ENCODE data around the gene NUP42.
A peak's percentile ranks its signal among the peaks of the same experiment; 100 is the strongest.

The NUP42 gene

DNA sequence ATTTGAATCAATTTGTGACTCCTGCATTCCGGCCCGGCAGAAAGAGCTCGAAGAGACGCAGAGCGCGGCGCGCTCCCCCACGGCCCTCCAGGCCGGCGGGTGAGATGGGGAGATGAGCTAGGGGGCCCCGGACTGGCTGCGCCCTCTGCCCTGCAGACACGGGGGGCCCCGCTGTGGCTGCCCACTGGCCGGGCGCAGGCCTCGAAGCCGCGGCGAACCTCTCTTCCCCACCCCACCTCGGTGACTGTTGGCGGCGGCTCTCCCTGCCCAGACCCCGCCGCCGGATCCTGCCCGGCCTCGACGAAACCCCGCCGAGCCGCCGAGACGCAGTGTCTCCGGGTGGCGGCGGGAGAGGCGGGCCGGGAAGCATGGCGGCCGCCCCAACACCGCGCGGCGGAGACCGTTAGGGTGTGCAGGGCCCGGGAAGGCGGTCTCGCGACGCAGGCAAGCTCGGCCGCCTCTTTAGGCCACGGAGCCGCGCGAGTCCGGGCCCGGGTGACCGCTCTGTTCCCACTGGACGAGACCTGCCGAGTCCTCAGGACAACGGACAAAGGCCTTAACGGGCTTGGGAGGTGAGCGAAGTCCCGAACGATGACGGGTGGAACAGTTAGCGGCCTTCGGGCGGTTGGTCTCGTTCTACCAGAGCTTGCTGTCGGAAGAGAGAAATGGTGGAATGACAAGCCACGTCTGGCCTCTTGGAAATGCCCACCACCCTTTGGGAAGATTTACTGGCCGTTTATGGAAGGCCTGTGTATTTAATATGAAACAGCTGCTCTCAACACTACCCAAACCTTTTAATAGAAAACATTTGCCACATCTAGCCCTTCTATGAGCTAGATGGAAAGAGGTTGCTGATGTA, 24.3 kb downstream of the NUP42 start:
- TF ChIP-seq CTCF (conservative IDR thresholded peaks at IDR 0.05), result no peak

GRCh38 chr7:23207021-23207420, 25.2 kb downstream of the NUP42 start:
- TF ChIP-seq CTCF (conservative IDR thresholded peaks at IDR 0.05), result no peak
- H3K27ac ChIP-seq, result peak overlapping the region; percentile 66

More for the DNA sequence above, 24.3 kb downstream of the NUP42 start:
- peak overlapping the region; percentile 66 for H3K27ac ChIP-seq

GRCh38 chr7:23207884-23208283, 26.0 kb downstream of the NUP42 start:
- H3K27ac ChIP-seq, result peak overlapping the region; percentile 66
- no peak for TF ChIP-seq CTCF (conservative IDR thresholded peaks at IDR 0.05)

- no peak for TF ChIP-seq CTCF (conservative IDR thresholded peaks at IDR 0.05)
- H3K27ac ChIP-seq, result peak overlapping the region; percentile 66
Observed at GRCh38 chr7:23208316-23208715, 26.5 kb downstream of the NUP42 start.

- no peak overlapping the region for H3K27ac ChIP-seq
- no peak for TF ChIP-seq CTCF (conservative IDR thresholded peaks at IDR 0.05)
Observed at GRCh38 chr7:23210506-23210905, 28.7 kb downstream of the NUP42 start.

DNA sequence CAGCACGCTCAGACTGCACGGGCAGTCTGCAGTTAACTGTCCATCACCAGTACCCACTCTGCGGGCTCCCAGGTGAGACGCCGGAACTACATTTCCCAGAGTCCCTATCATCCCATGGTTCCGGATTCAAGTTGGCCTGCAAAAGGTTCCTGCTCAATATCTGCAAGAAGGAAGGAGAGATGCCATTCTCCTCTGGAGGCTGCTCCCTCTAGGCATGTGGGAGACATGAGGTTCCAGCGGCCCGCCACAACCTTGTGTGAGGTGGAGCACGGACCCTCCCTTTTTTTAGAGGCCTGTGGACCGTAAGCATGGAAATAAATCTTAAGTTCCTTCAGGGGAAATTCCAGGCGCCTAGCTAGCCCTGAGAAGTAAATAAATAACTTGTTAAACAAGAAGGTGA, 29.7 kb downstream of the NUP42 start:
- no peak for TF ChIP-seq CTCF (conservative IDR thresholded peaks at IDR 0.05)
- peak overlapping the region; percentile 61 for H3K27ac ChIP-seq

DNA sequence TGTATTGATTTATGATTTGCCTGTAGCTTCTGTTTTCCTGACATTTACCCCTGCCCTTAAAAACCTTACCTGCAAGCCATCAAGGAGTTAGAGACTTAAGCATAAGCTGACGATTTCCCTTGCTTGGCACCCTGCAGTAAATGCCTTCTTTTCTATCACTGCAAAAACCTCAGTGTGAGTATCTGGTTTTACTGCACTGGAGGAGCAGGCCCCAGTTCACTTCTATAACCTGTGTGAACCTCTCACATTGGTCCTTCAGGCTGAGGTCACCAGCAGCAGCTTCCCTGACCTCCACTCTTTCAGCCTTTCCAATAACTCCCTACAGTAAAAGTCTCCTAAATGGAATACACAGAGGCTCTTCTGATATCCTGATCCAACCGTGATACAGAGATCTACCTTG, 30.5 kb downstream of the NUP42 start:
- peak overlapping the region; percentile 61 for H3K27ac ChIP-seq
- no peak for TF ChIP-seq CTCF (conservative IDR thresholded peaks at IDR 0.05)

Measured in VCaP (cell line).